ENCODE data around the gene VPS26C.

VPS26C gene

GRCh38 chr21:37266515-37267221 is 466 bp downstream of the VPS26C start:
- peak; percentile 13 for DNase-seq (ENCODE audit: insufficient read length, low spot score)

GRCh38 chr21:37264808-37265207 is 2.3 kb downstream of the VPS26C start:
- DNase-seq (ENCODE audit: insufficient read length, low spot score), result no peak
- FAIRE-seq, result no peak

More at GRCh38 chr21:37266515-37267221, 466 bp downstream of the VPS26C start:
- no peak for FAIRE-seq

- FAIRE-seq, result no peak
- DNase-seq (ENCODE audit: insufficient read length, low spot score), result no peak
These were observed 3.1 kb downstream of the VPS26C start for GRCh38 chr21:37263827-37264600.

- FAIRE-seq (no peak), DNase-seq (ENCODE audit: insufficient read length, low spot score) (no peak)
These were observed 7.7 kb downstream of the VPS26C start for GRCh38 chr21:37259426-37259825.

GRCh38 chr21:37257967-37258877 is 8.9 kb downstream of the VPS26C start:
- FAIRE-seq, result peak; percentile 40
- peak; percentile 34 for DNase-seq (ENCODE audit: insufficient read length, low spot score)

- FAIRE-seq (peak; percentile 55), DNase-seq (ENCODE audit: insufficient read length, low spot score) (no peak)
These were observed 9.6 kb downstream of the VPS26C start for GRCh38 chr21:37257511-37257966.

- DNase-seq (ENCODE audit: insufficient read length, low spot score) (no peak), FAIRE-seq (no peak)
These were observed 13.1 kb downstream of the VPS26C start for GRCh38 chr21:37253991-37254390.

GRCh38 chr21:37251294-37251634 is 15.9 kb downstream of the VPS26C start:
- DNase-seq (ENCODE audit: insufficient read length, low spot score) (no peak), FAIRE-seq (no peak)

- no peak for DNase-seq (ENCODE audit: insufficient read length, low spot score)
- FAIRE-seq, result no peak
These were observed 17.8 kb downstream of the VPS26C start for GRCh38 chr21:37249112-37249904.

GRCh38 chr21:37248298-37248697 is 18.8 kb downstream of the VPS26C start:
- no peak for FAIRE-seq

GRCh38 chr21:37245151-37245550 is 22.0 kb downstream of the VPS26C start:
- no peak for DNase-seq (ENCODE audit: insufficient read length, low spot score)
- FAIRE-seq, result no peak

More at GRCh38 chr21:37248298-37248697, 18.8 kb downstream of the VPS26C start:
- no peak for DNase-seq (ENCODE audit: insufficient read length, low spot score)

GRCh38 chr21:37244501-37245095 is 22.5 kb downstream of the VPS26C start:
- FAIRE-seq, result no peak
- no peak for DNase-seq (ENCODE audit: insufficient read length, low spot score)

- DNase-seq (ENCODE audit: insufficient read length, low spot score) (no peak), FAIRE-seq (no peak)
These were observed 23.2 kb downstream of the VPS26C start for GRCh38 chr21:37243961-37244360.

- DNase-seq (ENCODE audit: insufficient read length, low spot score), result no peak
- no peak for FAIRE-seq
These were observed 25.7 kb downstream of the VPS26C start for GRCh38 chr21:37241426-37241825.

- FAIRE-seq (no peak), DNase-seq (ENCODE audit: insufficient read length, low spot score) (no peak)
These were observed 26.2 kb downstream of the VPS26C start for GRCh38 chr21:37240978-37241377.

GRCh38 chr21:37237764-37238163 is 29.4 kb downstream of the VPS26C start:
- DNase-seq (ENCODE audit: insufficient read length, low spot score) (no peak), FAIRE-seq (no peak)

GRCh38 chr21:37237346-37237745 is 29.8 kb downstream of the VPS26C start:
- no peak for DNase-seq (ENCODE audit: insufficient read length, low spot score)
- no peak for FAIRE-seq

- DNase-seq (ENCODE audit: insufficient read length, low spot score) (no peak), FAIRE-seq (no peak)
These were observed 33.5 kb downstream of the VPS26C start for GRCh38 chr21:37233551-37234146.

- FAIRE-seq (no peak), DNase-seq (ENCODE audit: insufficient read length, low spot score) (no peak)
These were observed 34.7 kb downstream of the VPS26C start for GRCh38 chr21:37232274-37233018.
